K562 (cell line): ENCODE results near the gene TGOLN2.

Experiments
- BCLAF1 ChIP-seq, 2 experiments: fragments of 450-650 bp in 1 of 2; IDR thresholded peaks; 2 replicates each; pipeline ENCODE4 v1.6.1; 2011 to 2017; ENCODE audit warnings: low read depth in 2 of 2, antibody characterized with exemption in 1 of 2, borderline replicate concordance in 1 of 2, low read length in 1 of 2, mild to moderate bottlenecking in 1 of 2, mixed read lengths in 1 of 2; ENCODE audit not compliant: control insufficient read depth in 1 of 2
- CTCF ChIP-seq, 3 experiments: IDR thresholded peaks in 2 of 3; conservative IDR thresholded peaks in 1 of 3; 2 replicates each; pipeline ENCODE4 v1.5.1; 2011 to 2012; ENCODE audit warnings: low read length in 3 of 3, mild to moderate bottlenecking in 3 of 3, control low read depth in 2 of 3, improper control_type of control experiment in 1 of 3, inconsistent platforms in 1 of 3, low read depth in 1 of 3, mixed read lengths in 1 of 3, moderate library complexity in 1 of 3; ENCODE audit not compliant: insufficient read depth in 2 of 3
- HDGF ChIP-seq: fragments of 450-650 bp; IDR thresholded peaks from 2 replicates; pipeline ENCODE4 v1.6.1; 2016
- LARP7 ChIP-seq: fragments of 450-650 bp; IDR thresholded peaks from 2 replicates; pipeline ENCODE4 v1.6.1; 2016
- MAFK ChIP-seq: IDR thresholded peaks from 2 replicates; pipeline ENCODE4 v1.6.1; 2011; ENCODE audit warnings: low read length, improper control_type of control experiment
- MEF2A ChIP-seq: IDR thresholded peaks from 2 replicates; pipeline ENCODE4 v1.6.1; 2011; ENCODE audit warnings: low read depth, mild to moderate bottlenecking, low read length, moderate library complexity; ENCODE audit not compliant: control insufficient read depth
- RB1 ChIP-seq: fragments of 450-650 bp; IDR thresholded peaks from 2 replicates; pipeline ENCODE4 v1.6.1; 2017; ENCODE audit warnings: low read depth, mild to moderate bottlenecking
- REST ChIP-seq, 2 experiments: fragments of 450-650 bp; formaldehyde crosslinking in 1 of 2; IDR thresholded peaks; 2 replicates each; pipeline versions ENCODE4 v1.4.0 to v1.6.1; 2014 to 2020; ENCODE audit warnings: mild to moderate bottlenecking in 2 of 2, borderline replicate concordance in 1 of 2, low read depth in 1 of 2
- SMARCC2 ChIP-seq: fragments of 450-650 bp; IDR thresholded peaks from 2 replicates; pipeline ENCODE4 v1.6.1; 2017; ENCODE audit warnings: antibody characterized with exemption, moderate library complexity, mild to moderate bottlenecking, low read depth
- THAP7 ChIP-seq: fragments of 250-450 bp; sonication (Bioruptor Pico); IDR thresholded peaks from 2 replicates; pipeline ENCODE4 v1.5.0; 2021
- ZNF644 ChIP-seq: fragments of 200-800 bp; sonication (Bioruptor generic); IDR thresholded peaks from 2 replicates; pipeline ENCODE4 v1.6.1; 2016; ENCODE audit warnings: low read depth, missing genetic modification characterization, missing compliant biosample characterization

- no peak for TF ChIP-seq CTCF (IDR thresholded peaks at IDR 0.05 in 2 of 3, conservative IDR thresholded peaks at IDR 0.05 in 1 of 3; ENCODE audit: insufficient read depth in 2 of 3, low read depth in 1 of 3, low read length in 3 of 3)
- TF ChIP-seq LARP7, result no peak
- TF ChIP-seq REST (IDR thresholded peaks at IDR 0.05; ENCODE audit: borderline replicate concordance), result no peak
- no peak for TF ChIP-seq REST (CRISPR knock-in tag; IDR thresholded peaks at IDR 0.05; ENCODE audit: low read depth)
- TF ChIP-seq MAFK, result no peak
- TF ChIP-seq SMARCC2, result no peak
- TF ChIP-seq HDGF, result no peak
- TF ChIP-seq MEF2A, result no peak
- TF ChIP-seq THAP7, result no peak
- no peak for TF ChIP-seq RB1
- TF ChIP-seq ZNF644 (tag), result no peak
- TF ChIP-seq BCLAF1 (IDR thresholded peaks at IDR 0.05; ENCODE audit: borderline replicate concordance in 1 of 2, control insufficient read depth in 1 of 2, low read depth in 2 of 2, low read length in 1 of 2), result no peak
Measured at GRCh38 chr2:85272357-85272756, 55.4 kb downstream of the TGOLN2 start.
